Esophagus squamous epithelium (tissue), 4 donors: ENCODE measurements around the gene TSPAN14.

Experiments used
- CTCF ChIP-seq, 6 experiments: fragments of 450-650 bp in 4 of 6; fragments of 200-600 bp in 2 of 6; sonication (generic) in 2 of 6; IDR thresholded peaks; one replicate each; pipeline ENCODE4 v1.5.1; 2016 to 2019; ENCODE audit warnings: antibody characterized with exemption in 6 of 6, mild to moderate bottlenecking in 4 of 6, moderate library complexity in 4 of 6
- POLR2A ChIP-seq, 4 donors: fragments of 450-650 bp; IDR thresholded peaks; one replicate each; pipeline ENCODE4 v1.6.1; 2017; ENCODE audit warnings: antibody characterized with exemption in 4 of 4, mild to moderate bottlenecking in 4 of 4, moderate library complexity in 3 of 4

GRCh38 chr10:80489371-80490112 is 35.4 kb downstream of the TSPAN14 start:
- TF ChIP-seq CTCF (IDR thresholded peaks at IDR 0.05) (no peak), POLR2A (IDR thresholded peaks at IDR 0.05) (no peak)
